EL (cell line): ENCODE data around the gene GSTCD.
"Not testable (repeated sequence)": the region's sequence is repeated elsewhere in the genome, so short reads cannot be mapped to it uniquely, and the experiment has no call there.

Source experiments
- DNase-seq: peaks from one replicate; pipeline ENCODE4 v3.0.0-alpha.2; 2016

Gene GSTCD

GRCh38 chr4:105815701-105816100, 107.1 kb downstream of the GSTCD start:
- DNase-seq: no peak

DNA sequence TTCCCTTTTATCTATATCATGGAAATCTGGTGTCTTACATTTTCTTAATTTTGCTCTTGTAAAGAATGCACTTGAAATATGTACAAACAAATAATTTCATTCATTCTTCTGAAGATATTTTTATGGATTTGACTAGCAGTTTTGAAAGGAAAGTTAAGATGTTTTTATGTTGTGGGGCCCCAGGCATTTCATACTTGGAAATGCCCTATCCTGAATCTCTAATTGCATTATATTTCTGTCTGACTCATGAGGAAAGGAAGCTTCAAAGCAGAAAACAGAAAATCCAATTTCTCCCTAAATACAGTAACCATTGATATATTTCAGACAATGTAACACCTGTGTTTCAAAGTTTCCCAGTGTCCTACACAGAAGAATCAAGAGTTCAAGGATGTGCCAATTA, 113.5 kb downstream of the GSTCD start:
- DNase-seq: no peak

- no peak for DNase-seq
These were observed 119.5 kb downstream of the GSTCD start for GRCh38 chr4:105828074-105828473.

- no peak for DNase-seq
These were observed 122.6 kb downstream of the GSTCD start for GRCh38 chr4:105831189-105831588.

- no peak for DNase-seq
These were observed 126.6 kb downstream of the GSTCD start for GRCh38 chr4:105835177-105835576.

- no peak for DNase-seq
These were observed 128.0 kb downstream of the GSTCD start for GRCh38 chr4:105836537-105836936.

DNA sequence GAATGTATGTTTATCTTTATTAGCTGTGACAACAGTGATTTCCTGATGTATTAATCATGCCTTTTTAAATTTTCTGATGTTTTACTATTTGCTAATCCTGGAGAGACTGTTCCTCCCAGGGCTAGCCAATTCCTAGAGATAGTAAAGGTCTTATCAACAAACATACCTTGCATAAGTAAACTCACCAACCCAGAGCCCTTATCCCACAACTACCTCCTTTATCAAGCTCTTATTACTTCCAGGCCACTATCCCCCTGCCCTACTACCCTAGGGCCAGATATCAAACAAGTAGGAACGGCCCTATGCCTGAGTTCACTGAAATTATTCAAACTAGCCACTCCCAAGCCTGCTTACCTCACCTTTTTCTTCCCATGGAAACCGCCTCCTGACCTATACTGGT, 128.5 kb downstream of the GSTCD start:
- DNase-seq: no peak

GRCh38 chr4:105838082-105838481, 129.5 kb downstream of the GSTCD start:
- DNase-seq: no peak

GRCh38 chr4:105840426-105841174, 132.0 kb downstream of the GSTCD start:
- DNase-seq: no peak

- DNase-seq: peak; percentile 38
These were observed 135.4 kb downstream of the GSTCD start for GRCh38 chr4:105843941-105844340.

GRCh38 chr4:105845559-105845958, 137.0 kb downstream of the GSTCD start:
- DNase-seq: no peak

GRCh38 chr4:105848359-105848758, 139.8 kb downstream of the GSTCD start:
- not testable (repeated sequence) for DNase-seq

GRCh38 chr4:105851196-105851595, 142.6 kb downstream of the GSTCD start:
- DNase-seq: no peak

DNA sequence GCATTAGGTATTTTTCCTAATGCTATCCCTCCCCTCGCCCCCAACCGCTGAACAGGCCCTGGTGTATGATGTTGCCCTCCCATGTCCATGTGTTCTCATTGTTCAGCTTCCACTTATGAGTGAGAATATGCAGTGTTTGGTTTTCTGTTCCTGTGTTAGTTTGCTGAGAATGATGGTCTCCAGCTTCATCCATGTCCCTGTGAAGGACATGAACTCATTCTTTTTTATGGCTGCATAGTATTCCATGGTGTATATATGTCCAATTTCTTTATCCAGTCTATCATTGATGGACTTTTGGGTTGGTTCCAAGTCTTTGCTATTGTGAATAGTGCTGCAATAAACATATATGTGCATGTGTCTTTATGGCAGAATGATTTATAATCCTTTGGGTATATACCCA, 143.6 kb downstream of the GSTCD start:
- not testable (repeated sequence) for DNase-seq

DNA sequence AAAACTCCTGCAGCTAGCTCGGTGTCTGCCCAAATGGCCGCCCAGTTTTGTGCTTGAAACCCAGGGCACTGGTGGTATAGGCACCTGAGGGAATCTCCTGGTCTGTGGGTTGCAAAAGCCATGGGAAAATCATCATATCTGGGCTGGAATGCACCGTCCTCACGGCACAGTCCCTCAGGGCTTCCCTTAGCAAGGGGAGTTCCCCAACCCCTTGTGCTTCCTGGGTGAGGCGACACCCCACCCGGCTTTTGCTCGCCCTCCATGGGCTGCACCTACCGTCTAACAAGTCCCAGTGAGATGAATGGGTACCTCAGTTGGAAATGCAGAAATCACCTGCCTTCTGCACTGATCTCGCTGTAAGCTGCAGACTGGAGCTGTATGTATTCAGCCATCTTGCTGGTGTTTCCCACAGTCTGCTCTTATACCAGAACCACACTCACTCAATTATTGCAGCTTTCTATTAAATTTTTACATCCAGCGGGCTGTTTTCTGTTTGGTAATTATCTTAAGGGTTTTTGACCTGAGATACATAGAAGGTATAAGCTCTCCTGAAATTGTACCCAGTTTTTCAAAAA, 150.0 kb downstream of the GSTCD start:
- no peak for DNase-seq

DNA sequence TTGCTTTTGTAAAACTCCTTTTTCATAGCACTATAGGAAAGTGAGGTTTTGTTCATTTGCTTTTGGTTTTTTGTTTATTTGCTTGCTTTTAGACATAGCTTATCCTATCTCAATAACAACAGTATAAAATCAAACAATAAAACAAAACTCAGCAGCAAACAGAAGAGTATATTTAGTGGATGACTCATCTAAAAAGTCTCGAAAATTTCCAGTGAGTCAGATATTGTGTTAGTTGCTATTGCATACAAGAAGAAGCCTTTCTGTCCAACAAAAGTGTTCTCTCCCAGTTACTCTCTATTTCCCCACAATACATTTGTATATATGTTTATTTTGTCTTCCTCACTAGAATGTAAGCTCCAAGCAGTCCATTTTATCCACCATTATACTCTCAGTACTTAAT, 150.6 kb downstream of the GSTCD start:
- DNase-seq: peak; percentile 62

DNA sequence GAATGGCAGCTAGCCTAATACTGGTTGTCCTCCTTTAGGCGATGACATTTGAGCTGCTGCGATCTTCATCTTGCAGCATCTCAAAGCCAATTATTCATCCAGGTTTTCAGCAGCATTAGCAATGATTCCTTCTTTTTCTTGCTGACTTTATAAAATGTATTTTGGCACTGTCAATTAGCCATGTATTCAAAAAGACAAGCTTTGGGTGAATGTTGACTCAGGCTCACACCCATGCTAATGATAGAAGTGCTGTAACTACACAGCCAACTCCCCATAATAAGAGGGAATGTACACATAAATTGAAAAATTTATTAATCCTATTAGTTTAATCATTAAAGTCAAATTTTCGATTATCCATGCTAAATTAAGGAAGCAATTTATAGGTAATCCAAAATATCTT, 162.4 kb downstream of the GSTCD start:
- DNase-seq: no peak

GRCh38 chr4:105871997-105872396, 163.4 kb downstream of the GSTCD start:
- no peak for DNase-seq

DNA sequence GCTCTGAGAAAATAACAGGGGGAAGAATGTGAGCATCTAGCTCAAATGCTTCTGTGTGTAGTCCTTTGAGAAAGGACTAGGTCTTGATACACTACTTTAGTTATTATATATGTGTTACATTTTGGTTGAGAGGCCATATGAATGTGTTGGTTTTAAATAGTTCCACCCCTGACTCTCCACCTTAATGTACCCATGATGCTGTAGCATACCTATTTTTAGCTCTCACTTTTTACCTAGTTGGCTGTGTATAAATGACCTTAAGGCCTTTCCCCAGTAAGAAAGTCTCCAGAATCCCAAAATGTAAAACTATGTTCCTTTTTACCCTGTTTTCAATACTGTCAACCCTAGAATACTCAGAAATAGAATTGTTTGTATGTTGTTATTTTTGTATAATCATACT, 166.6 kb downstream of the GSTCD start:
- no peak for DNase-seq

GRCh38 chr4:105878668-105879067, 170.1 kb downstream of the GSTCD start:
- DNase-seq: no peak

DNA sequence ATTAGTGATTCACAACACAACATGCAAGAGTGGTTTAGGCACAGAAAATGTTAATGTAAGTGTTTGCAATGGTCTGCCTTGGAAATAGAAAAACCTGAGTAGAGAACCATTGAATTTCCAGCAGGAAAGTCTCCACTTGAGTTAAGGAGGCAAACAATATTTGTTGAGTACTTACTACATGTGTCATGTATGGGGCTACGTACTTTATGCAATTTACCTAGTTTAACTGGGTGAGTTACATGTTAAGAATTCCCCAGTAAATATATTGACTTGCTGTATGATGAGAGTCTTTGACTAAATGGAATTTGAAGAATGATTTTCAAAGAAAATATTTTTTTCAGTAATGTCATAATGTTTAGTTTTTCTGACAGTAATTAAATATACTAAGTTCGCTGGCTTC, 178.9 kb downstream of the GSTCD start:
- no peak for DNase-seq

DNA sequence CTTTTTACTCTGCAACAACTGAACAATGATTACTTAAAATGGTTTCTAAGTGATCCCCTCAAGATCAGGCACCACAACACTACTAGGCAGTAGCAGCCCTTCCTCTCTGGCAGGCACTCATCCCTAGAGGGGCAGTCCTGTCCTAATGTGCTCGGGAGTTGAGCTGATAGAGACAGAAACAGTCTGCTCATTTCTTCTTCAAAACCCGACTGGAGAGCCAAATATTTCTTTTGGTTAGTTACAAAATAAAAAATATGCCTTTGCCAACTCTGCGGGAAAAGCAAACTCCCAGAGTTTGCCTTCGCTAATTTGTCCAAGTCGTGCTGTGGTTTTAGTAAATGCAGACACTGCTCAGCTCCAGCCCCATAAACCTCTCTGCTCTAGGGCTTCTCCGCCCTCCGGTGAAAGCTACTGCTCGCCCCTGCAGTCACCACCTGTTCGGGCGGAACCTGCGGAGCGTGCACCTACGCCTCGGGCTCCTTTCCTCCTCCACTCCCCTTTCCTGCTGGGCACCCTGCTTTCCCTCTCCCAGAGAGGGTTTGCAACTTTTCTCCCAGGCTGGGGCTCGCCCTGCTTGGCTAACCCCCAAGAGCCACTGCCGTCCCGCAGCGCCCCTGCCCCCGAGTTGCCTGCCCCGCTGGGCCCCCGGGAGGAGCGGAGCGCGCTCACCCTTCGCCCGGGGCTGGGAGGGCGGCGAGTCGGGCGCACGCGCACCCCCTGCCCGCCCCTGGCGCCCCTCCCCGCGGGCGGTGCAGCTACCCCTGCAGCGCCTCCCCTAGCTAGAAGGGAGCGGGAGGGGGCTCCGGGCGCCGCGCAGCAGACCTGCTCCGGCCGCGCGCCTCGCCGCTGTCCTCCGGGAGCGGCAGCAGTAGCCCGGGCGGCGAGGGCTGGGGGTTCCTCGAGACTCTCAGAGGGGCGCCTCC, 186.3 kb downstream of the GSTCD start, which contains the start of gene NPNT:
TSS of gene NPNT (plus strand) at position 812 of the 923 bp plus-strand sequence. CDS start 182 bp downstream, outside the sequence.
- DNase-seq: no peak
